Panc1 (cell line): ENCODE data around the gene EME1. TPM values are rescaled to one million over a fixed set of nuclear protein-coding genes. Genes with fewer than 3 reads are reported as not detected.

Experiments used
- ATAC-seq: fragments of 200-7000 bp; cut with Tn5 transposase; 2 replicates; pipeline ENCODE4 v1.9.1; 2020; ENCODE audit warnings: mild to moderate bottlenecking, moderate library complexity
- BruUV-seq: library from RNA; stranded (reverse); fragments of 400-500 nt; replicated peaks from 2 replicates; lab custom pipeline; 2021; lab: Mats Ljungman, UMichigan
- CTCF ChIA-PET: fragments of 300-600 bp; sonication (Branson Sonifier 250); formaldehyde crosslinking; loops from one replicate; lab custom pipeline; 2022; ENCODE audit warnings: antibody characterized with exemption; lab: Charles Lee
- POLR2A ChIA-PET: fragments of 300-600 bp; sonication (Branson Sonifier 250); formaldehyde crosslinking; loops from one replicate; lab custom pipeline; 2022; ENCODE audit warnings: antibody characterized with exemption; lab: Charles Lee
- DNase-seq: peaks from one replicate; pipeline ENCODE4 v3.0.0-alpha.2; 2010; ENCODE audit warnings: low read depth, low spot score
- H3K27ac ChIP-seq: 2 replicates; pipeline ENCODE4 v1.5.1; 2011; ENCODE audit warnings: mild to moderate bottlenecking, low read length, inconsistent platforms
- H3K27me3 ChIP-seq: fragments of 200-500 bp; sonication (Bioruptor generic); 2 replicates; pipeline ENCODE4 v1.6.0; 2014; ENCODE audit warnings: low read length, inconsistent platforms; ENCODE audit not compliant: control insufficient read depth, insufficient read depth
- H3K36me3 ChIP-seq: fragments of 200-500 bp; sonication (Bioruptor generic); 2 replicates; pipeline ENCODE4 v1.5.1; 2014; ENCODE audit warnings: inconsistent platforms, mild to moderate bottlenecking, low read length, moderate library complexity; ENCODE audit not compliant: control insufficient read depth, insufficient read depth
- H3K4me1 ChIP-seq: 2 replicates; pipeline ENCODE4 v1.5.1; 2011; ENCODE audit warnings: inconsistent platforms, mild to moderate bottlenecking, low read length, moderate library complexity; ENCODE audit not compliant: control insufficient read depth, insufficient read depth
- H3K4me3 ChIP-seq, 2 experiments: 2 replicates each; pipeline ENCODE4 v1.5.1; 2011 to 2012; ENCODE audit warnings: low read depth in 2 of 2, low read length in 2 of 2, mild to moderate bottlenecking in 2 of 2, inconsistent platforms in 1 of 2, moderate library complexity in 1 of 2
- H3K9me3 ChIP-seq: fragments of 200-500 bp; sonication (Bioruptor generic); 2 replicates; pipeline ENCODE4 v1.5.1; 2014; ENCODE audit warnings: low read depth, mild to moderate bottlenecking, inconsistent platforms, low read length, moderate library complexity; ENCODE audit not compliant: control insufficient read depth, insufficient read depth
- POLR2AphosphoS5 ChIP-seq: IDR thresholded peaks from 2 replicates; pipeline ENCODE4 v1.6.1; 2012; ENCODE audit warnings: mild to moderate bottlenecking, low read depth, low read length, moderate library complexity
- SIN3A ChIP-seq: IDR thresholded peaks from 2 replicates; pipeline ENCODE4 v1.6.1; 2012; ENCODE audit warnings: low read depth, mild to moderate bottlenecking, low read length, moderate library complexity, borderline replicate concordance; ENCODE audit not compliant: insufficient read depth
- TCF7L2 ChIP-seq: IDR thresholded peaks from 2 replicates; pipeline ENCODE4 v1.6.1; 2011; ENCODE audit warnings: mild to moderate bottlenecking, low read depth, low read length, inconsistent platforms
- in situ Hi-C: cut with HindIII; loops from 2 replicates; pipeline ENCODE4 v1.10.0; 2016; ENCODE audit warnings: low sequenced_read_pairs, low pct_unique_long_range_greater_than_20kb
- intact Hi-C: fragments of 100-400 bp; cut with micrococcal nuclease; formaldehyde crosslinking; loops from one replicate; pipeline ENCODE4 v1.10.0; 2022; ENCODE audit not compliant: unreplicated experiment
- total RNA-seq: library from RNA; stranded (reverse); gene quantifications from one replicate; pipeline ENCODE4 v1.2.1, GENCODE V29; 2021; ENCODE audit not compliant: unreplicated experiment
- TF ChIP-seq, protein P1 (sequence below), 2 experiments: IDR thresholded peaks; 2 replicates each; pipeline ENCODE4 v1.6.1; 2011 to 2012; ENCODE audit warnings: low read depth in 2 of 2, control low read depth in 1 of 2, low read length in 1 of 2, mild to moderate bottlenecking in 1 of 2, moderate library complexity in 1 of 2; ENCODE audit not compliant: insufficient read depth in 1 of 2
- TF ChIP-seq, protein P2 (sequence below): fragments of 450-650 bp; IDR thresholded peaks from 2 replicates; pipeline ENCODE4 v1.5.1; 2017; ENCODE audit warnings: mild to moderate bottlenecking

EME1 gene
- total RNA-seq, 1 experiment from 2014 or later = 15.3 TPM

GRCh38 chr17:50407921-50408320 lies 34.9 kb downstream of the EME1 start:
- no peak for DNase-seq
- in situ Hi-C loops = no loop called here
- POLR2A ChIA-PET = no interaction called here
- no peaks in the 10 kb centered on the region for H3K27me3 ChIP-seq
- CTCF ChIA-PET = no interaction called here
- H3K4me3 ChIP-seq = no peak overlapping the region
- no peak for ATAC-seq
- BruUV-seq = no TSS peak
- TF ChIP-seq, protein P1, sequence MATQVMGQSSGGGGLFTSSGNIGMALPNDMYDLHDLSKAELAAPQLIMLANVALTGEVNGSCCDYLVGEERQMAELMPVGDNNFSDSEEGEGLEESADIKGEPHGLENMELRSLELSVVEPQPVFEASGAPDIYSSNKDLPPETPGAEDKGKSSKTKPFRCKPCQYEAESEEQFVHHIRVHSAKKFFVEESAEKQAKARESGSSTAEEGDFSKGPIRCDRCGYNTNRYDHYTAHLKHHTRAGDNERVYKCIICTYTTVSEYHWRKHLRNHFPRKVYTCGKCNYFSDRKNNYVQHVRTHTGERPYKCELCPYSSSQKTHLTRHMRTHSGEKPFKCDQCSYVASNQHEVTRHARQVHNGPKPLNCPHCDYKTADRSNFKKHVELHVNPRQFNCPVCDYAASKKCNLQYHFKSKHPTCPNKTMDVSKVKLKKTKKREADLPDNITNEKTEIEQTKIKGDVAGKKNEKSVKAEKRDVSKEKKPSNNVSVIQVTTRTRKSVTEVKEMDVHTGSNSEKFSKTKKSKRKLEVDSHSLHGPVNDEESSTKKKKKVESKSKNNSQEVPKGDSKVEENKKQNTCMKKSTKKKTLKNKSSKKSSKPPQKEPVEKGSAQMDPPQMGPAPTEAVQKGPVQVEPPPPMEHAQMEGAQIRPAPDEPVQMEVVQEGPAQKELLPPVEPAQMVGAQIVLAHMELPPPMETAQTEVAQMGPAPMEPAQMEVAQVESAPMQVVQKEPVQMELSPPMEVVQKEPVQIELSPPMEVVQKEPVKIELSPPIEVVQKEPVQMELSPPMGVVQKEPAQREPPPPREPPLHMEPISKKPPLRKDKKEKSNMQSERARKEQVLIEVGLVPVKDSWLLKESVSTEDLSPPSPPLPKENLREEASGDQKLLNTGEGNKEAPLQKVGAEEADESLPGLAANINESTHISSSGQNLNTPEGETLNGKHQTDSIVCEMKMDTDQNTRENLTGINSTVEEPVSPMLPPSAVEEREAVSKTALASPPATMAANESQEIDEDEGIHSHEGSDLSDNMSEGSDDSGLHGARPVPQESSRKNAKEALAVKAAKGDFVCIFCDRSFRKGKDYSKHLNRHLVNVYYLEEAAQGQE (IDR thresholded peaks at IDR 0.05; ENCODE audit: insufficient read depth in 1 of 2, low read depth in 2 of 2, low read length in 1 of 2) = no peak
- TF ChIP-seq TCF7L2 = no peak
- no peak for TF ChIP-seq SIN3A
- TF ChIP-seq POLR2AphosphoS5 = no peak
- TF ChIP-seq, protein P2, sequence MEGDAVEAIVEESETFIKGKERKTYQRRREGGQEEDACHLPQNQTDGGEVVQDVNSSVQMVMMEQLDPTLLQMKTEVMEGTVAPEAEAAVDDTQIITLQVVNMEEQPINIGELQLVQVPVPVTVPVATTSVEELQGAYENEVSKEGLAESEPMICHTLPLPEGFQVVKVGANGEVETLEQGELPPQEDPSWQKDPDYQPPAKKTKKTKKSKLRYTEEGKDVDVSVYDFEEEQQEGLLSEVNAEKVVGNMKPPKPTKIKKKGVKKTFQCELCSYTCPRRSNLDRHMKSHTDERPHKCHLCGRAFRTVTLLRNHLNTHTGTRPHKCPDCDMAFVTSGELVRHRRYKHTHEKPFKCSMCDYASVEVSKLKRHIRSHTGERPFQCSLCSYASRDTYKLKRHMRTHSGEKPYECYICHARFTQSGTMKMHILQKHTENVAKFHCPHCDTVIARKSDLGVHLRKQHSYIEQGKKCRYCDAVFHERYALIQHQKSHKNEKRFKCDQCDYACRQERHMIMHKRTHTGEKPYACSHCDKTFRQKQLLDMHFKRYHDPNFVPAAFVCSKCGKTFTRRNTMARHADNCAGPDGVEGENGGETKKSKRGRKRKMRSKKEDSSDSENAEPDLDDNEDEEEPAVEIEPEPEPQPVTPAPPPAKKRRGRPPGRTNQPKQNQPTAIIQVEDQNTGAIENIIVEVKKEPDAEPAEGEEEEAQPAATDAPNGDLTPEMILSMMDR = no peak
- H3K4me1 ChIP-seq = no peaks in the 10 kb centered on the region
- H3K9me3 ChIP-seq = no peaks in the 10 kb centered on the region
- no peak overlapping the region for H3K27ac ChIP-seq
- intact Hi-C loops = no loop called here
- H3K36me3 ChIP-seq = no peaks in the 10 kb centered on the region

- intact Hi-C loops (no loop called here), in situ Hi-C loops (no loop called here)
- H3K27ac ChIP-seq = no peak overlapping the region
- H3K4me1 ChIP-seq = no peaks in the 10 kb centered on the region
- TF ChIP-seq POLR2AphosphoS5 (no peak), TCF7L2 (no peak), SIN3A (no peak)
- TF ChIP-seq, protein P1 (IDR thresholded peaks at IDR 0.05; ENCODE audit: insufficient read depth in 1 of 2, low read depth in 2 of 2, low read length in 1 of 2) = no peak
- TF ChIP-seq, protein P2 = no peak
- no peaks in the 10 kb centered on the region for H3K9me3 ChIP-seq
- no peak overlapping the region for H3K4me3 ChIP-seq
- ATAC-seq (no peak), DNase-seq (no peak)
- CTCF ChIA-PET = interaction anchor here (0.9 kb wide), 1 partner anchor 15 kb away, joined by 3 read pairs; the partner anchor contains the start of gene LRRC59
- H3K36me3 ChIP-seq = no peaks in the 10 kb centered on the region
- POLR2A ChIA-PET = no interaction called here
- H3K27me3 ChIP-seq = no peaks in the 10 kb centered on the region
- no TSS peak for BruUV-seq
These were observed 39.2 kb downstream of the EME1 start for GRCh38 chr17:50412188-50412732.
